Spinal cord (tissue), 10 donors: ENCODE results near the gene ZNF76. TPM values are rescaled to one million over a fixed set of nuclear protein-coding genes. Genes with fewer than 3 reads are reported as not detected.

Experiments used
- DNase-seq, 6 donors: peaks; one replicate each; pipeline versions ENCODE4 v3.0.0 to v3.0.0-alpha.2; 2013 to 2015; ENCODE audit warnings: low spot score in 6 of 6, low read depth in 4 of 6
- H3K27ac ChIP-seq: one replicate; pipeline ENCODE4 v1.5.1; 2013; ENCODE audit warnings: low read depth, low read length, control low read depth
- H3K27me3 ChIP-seq: one replicate; pipeline ENCODE4 v1.6.1; 2013; ENCODE audit warnings: low read length; ENCODE audit not compliant: control insufficient read depth, insufficient read depth
- H3K36me3 ChIP-seq: one replicate; pipeline ENCODE4 v1.6.1; 2013; ENCODE audit warnings: low read length; ENCODE audit not compliant: control insufficient read depth, insufficient read depth
- H3K4me1 ChIP-seq: one replicate; pipeline ENCODE4 v1.6.1; 2013; ENCODE audit warnings: low read length; ENCODE audit not compliant: control insufficient read depth, insufficient read depth
- H3K4me3 ChIP-seq: one replicate; pipeline ENCODE4 v1.5.1; 2013; ENCODE audit warnings: low read depth, low read length, control low read depth
- H3K9me3 ChIP-seq: one replicate; pipeline ENCODE4 v1.6.1; 2013; ENCODE audit warnings: low read length; ENCODE audit not compliant: control insufficient read depth, insufficient read depth
- WGBS: methylation state at CpG from one replicate; pipeline ENCODE4 v1.1.5; 2013; ENCODE audit warnings: missing lambda C conversion rate; ENCODE audit not compliant: insufficient coverage; 5-methylcytosine and 5-hydroxymethylcytosine counted together
- polyA plus RNA-seq, 2 donors: library from polyadenylated mRNA; unstranded; fragments of 120-200 nt; gene quantifications; one replicate each; pipeline ENCODE4 v1.2.1, GENCODE V29; 2013; ENCODE audit not compliant: insufficient read length in 2 of 2
- total RNA-seq, 2 donors: library from RNA; depleted of rRNA in 1 of 2; stranded (reverse); fragments of 120-200 nt in 1 of 2; fragments of >200 nt in 1 of 2; gene quantifications; one replicate each; pipeline versions ENCODE4 v1.2.3 to v1.2.4, GENCODE V29; 2013 to 2014
- donor health status: healthy.

Gene ZNF76
- total and polyA plus RNA-seq, 4 donors = 15.5 to 61.2 (median 37.7) TPM

GRCh38 chr6:35278708-35279107 lies 19.2 kb downstream of the ZNF76 start:
- DNase-seq = no peak
- peaks cover 8% of the 10 kb centered on the region for H3K4me1 ChIP-seq
- H3K9me3 ChIP-seq = no peaks in the 10 kb centered on the region
- H3K36me3 ChIP-seq = peaks cover 24% of the 10 kb centered on the region
- no peak overlapping the region for H3K4me3 ChIP-seq
- WGBS = 100% methylated on average over 3 of the region's 3 CpGs
- no peaks in the 10 kb centered on the region for H3K27me3 ChIP-seq
- H3K27ac ChIP-seq = no peak overlapping the region

GRCh38 chr6:35280903-35281302 lies 21.4 kb downstream of the ZNF76 start:
- no peaks in the 10 kb centered on the region for H3K27me3 ChIP-seq
- no peak overlapping the region for H3K27ac ChIP-seq
- no peaks in the 10 kb centered on the region for H3K9me3 ChIP-seq
- WGBS = 56% methylated on average over 3 of the region's 4 CpGs
- no peak overlapping the region for H3K4me3 ChIP-seq
- H3K36me3 ChIP-seq = peaks cover 40% of the 10 kb centered on the region
- no peaks in the 10 kb centered on the region for H3K4me1 ChIP-seq
- no peak for DNase-seq

DNA sequence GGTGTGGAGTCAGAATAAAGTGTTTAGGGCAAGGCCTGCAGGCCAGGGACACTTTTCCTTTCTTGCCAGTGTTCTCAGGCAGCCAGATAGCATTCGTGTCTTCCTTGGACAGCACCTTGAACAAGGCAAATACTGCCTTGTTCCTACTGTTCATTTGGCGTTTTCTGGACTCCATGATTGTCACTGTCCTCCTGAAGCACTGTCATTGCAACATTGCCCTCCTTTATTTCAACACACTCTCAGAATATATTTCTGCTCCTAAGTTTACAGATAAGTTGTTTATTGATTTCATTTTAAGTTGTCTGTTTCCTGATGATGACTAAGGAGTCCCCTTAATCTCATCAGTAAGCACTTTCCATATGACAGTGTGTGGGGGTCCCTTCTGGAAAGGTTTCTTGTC lies 22.9 kb downstream of the ZNF76 start:
- Histone ChIP-seq H3K27ac (no peak overlapping the region), H3K9me3 (no peaks in the 10 kb centered on the region), H3K36me3 (peaks cover 55% of the 10 kb centered on the region), H3K27me3 (no peaks in the 10 kb centered on the region), H3K4me3 (no peak overlapping the region), H3K4me1 (peaks cover 1% of the 10 kb centered on the region)
- WGBS = 100% methylated on average over 1 of the region's 2 CpGs
- DNase-seq = no peak

GRCh38 chr6:35283361-35283760 lies 23.8 kb downstream of the ZNF76 start:
- Histone ChIP-seq H3K4me1 (peaks cover 6% of the 10 kb centered on the region), H3K9me3 (no peaks in the 10 kb centered on the region), H3K27ac (no peak overlapping the region), H3K36me3 (peaks cover 64% of the 10 kb centered on the region), H3K27me3 (no peaks in the 10 kb centered on the region), H3K4me3 (no peak overlapping the region)
- no CpG with 5 or more reads among the region's 2 CpGs for WGBS
- DNase-seq = no peak

- peak in 1 of 6 donors; percentile 46 for DNase-seq
- Histone ChIP-seq H3K36me3 (peaks cover 91% of the 10 kb centered on the region), H3K9me3 (no peaks in the 10 kb centered on the region), H3K27me3 (no peaks in the 10 kb centered on the region), H3K27ac (no peak overlapping the region), H3K4me3 (no peak overlapping the region), H3K4me1 (peaks cover 6% of the 10 kb centered on the region)
- WGBS = 84% methylated on average over 12 of the region's 12 CpGs
These were observed 28.3 kb downstream of the ZNF76 start for GRCh38 chr6:35287671-35288396.

- DNase-seq = no peak
- H3K27ac ChIP-seq = no peak overlapping the region
- H3K4me3 ChIP-seq = no peak overlapping the region
- peaks cover 91% of the 10 kb centered on the region for H3K36me3 ChIP-seq
- no peaks in the 10 kb centered on the region for H3K9me3 ChIP-seq
- WGBS = no CpG with 5 or more reads among the region's 4 CpGs
- H3K4me1 ChIP-seq = peaks cover 6% of the 10 kb centered on the region
- no peaks in the 10 kb centered on the region for H3K27me3 ChIP-seq
These were observed 29.3 kb downstream of the ZNF76 start for GRCh38 chr6:35288834-35289233.

DNA sequence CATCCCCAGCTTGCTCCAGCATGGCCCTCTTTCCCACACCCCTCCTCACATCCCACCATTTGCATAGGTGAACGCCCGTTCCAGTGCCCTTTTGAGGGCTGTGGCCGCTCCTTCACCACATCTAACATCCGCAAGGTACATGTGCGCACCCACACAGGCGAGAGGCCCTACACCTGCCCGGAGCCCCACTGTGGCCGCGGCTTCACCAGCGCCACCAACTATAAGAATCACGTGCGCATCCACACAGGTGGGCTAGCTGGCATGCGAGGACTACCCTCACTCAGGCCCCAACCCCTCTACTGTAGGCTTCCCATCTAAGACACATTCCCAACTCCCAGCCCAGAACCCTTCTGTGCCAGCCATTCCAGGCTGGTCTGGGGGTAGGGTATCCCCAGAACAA lies 32.0 kb downstream of the ZNF76 start:
- Histone ChIP-seq H3K27me3 (no peaks in the 10 kb centered on the region), H3K4me1 (peaks cover 6% of the 10 kb centered on the region), H3K4me3 (no peak overlapping the region), H3K9me3 (no peaks in the 10 kb centered on the region), H3K36me3 (peaks cover 92% of the 10 kb centered on the region), H3K27ac (no peak overlapping the region)
- no peak for DNase-seq
- 94% methylated on average over 13 of the region's 13 CpGs for WGBS

DNA sequence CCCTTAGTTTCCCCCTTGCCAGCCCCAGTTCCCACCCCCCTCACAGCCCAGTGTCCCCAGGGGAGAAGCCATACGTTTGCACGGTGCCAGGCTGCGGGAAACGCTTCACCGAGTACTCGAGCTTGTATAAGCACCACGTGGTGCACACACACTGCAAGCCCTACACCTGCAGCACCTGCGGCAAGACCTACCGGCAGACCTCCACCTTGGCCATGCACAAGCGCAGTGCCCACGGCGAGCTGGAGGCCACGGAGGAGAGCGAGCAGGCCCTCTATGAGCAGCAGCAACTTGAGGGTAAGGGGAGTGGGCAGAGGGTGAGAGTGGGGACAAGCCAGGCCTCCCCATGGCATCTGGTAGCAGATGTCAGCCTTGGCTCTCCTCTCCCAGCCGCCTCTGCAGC lies 33.0 kb downstream of the ZNF76 start:
- H3K36me3 ChIP-seq = peaks cover 87% of the 10 kb centered on the region
- 81% methylated on average over 13 of the region's 15 CpGs for WGBS

GRCh38 chr6:35293681-35294080 lies 34.1 kb downstream of the ZNF76 start:
- WGBS = 97% methylated on average over 9 of the region's 9 CpGs
- peaks cover 84% of the 10 kb centered on the region for H3K36me3 ChIP-seq
- H3K4me3 ChIP-seq = no peak overlapping the region
- no peaks in the 10 kb centered on the region for H3K9me3 ChIP-seq
- no peak overlapping the region for H3K27ac ChIP-seq
- H3K4me1 ChIP-seq = peaks cover 21% of the 10 kb centered on the region
- DNase-seq = no peak
- no peaks in the 10 kb centered on the region for H3K27me3 ChIP-seq

More for the DNA sequence above, 33.0 kb downstream of the ZNF76 start:
- Histone ChIP-seq H3K9me3 (no peaks in the 10 kb centered on the region), H3K27me3 (no peaks in the 10 kb centered on the region), H3K4me3 (no peak overlapping the region), H3K4me1 (peaks cover 13% of the 10 kb centered on the region), H3K27ac (no peak overlapping the region)
- DNase-seq = no peak

GRCh38 chr6:35294308-35294945 lies 34.9 kb downstream of the ZNF76 start:
- H3K27me3 ChIP-seq = no peaks in the 10 kb centered on the region
- H3K4me1 ChIP-seq = peaks cover 21% of the 10 kb centered on the region
- 71% methylated on average over 8 of the region's 10 CpGs for WGBS
- no peaks in the 10 kb centered on the region for H3K9me3 ChIP-seq
- peak in 2 of 6 donors; percentile 49 to 77 for DNase-seq
- H3K36me3 ChIP-seq = peaks cover 77% of the 10 kb centered on the region
- no peak overlapping the region for H3K27ac ChIP-seq
- H3K4me3 ChIP-seq = no peak overlapping the region
